ES-I3 (cell line): ENCODE measurements around the gene CCNYL1.

Source experiments
- H3K36me3 ChIP-seq: 2 replicates; pipeline ENCODE4 v1.6.1; 2013; ENCODE audit warnings: mild to moderate bottlenecking, low read length, control low read depth, moderate library complexity; ENCODE audit not compliant: insufficient read depth
- H3K4me1 ChIP-seq: 2 replicates; pipeline ENCODE4 v1.6.1; 2013; ENCODE audit warnings: mild to moderate bottlenecking, control low read depth, low read length; ENCODE audit not compliant: insufficient read depth
- H3K9ac ChIP-seq: 2 replicates; pipeline ENCODE4 v1.6.1; 2013; ENCODE audit warnings: low read depth, mild to moderate bottlenecking, low read length, moderate library complexity
- H3K9me3 ChIP-seq: 2 replicates; pipeline ENCODE4 v1.6.1; 2013; ENCODE audit warnings: mild to moderate bottlenecking, low read length, moderate library complexity; ENCODE audit not compliant: control insufficient read depth, insufficient read depth

CCNYL1 gene

DNA sequence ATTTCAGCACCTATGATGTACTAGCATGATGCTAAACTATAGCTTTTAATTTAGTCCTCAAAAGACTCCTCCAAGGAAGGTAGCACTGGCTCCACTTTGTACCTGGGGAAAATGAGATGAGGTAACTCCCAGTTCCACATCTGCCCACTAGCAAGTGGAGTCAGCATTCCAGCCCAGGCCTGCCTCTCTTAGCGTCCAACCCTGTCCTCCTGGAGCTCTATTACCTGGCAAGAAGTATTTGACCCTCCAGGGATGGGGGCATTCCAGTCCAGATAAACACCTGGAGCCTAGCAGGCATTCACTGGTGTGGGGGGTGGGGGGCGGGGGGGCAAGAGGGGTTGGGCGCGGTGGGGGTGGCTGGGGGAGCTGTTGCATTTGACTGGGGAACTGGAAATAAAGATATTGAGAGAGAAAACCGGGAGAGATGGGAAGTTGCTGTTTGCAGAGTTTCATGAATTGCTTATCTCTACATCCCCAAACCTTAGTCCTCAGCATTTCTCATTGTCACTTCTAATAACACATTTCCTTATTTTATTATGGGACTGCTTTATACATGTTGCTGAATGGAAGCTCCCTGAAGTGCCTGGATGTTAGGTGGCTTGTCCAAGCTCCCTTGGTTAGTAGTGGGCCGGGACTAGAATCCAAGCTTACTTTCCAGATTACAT, 80.3 kb downstream of the CCNYL1 start:
- no peaks in the 10 kb centered on the region for H3K36me3 ChIP-seq
- no peaks in the 10 kb centered on the region for H3K9me3 ChIP-seq
- no peak overlapping the region for H3K9ac ChIP-seq
- peaks cover 20% of the 10 kb centered on the region for H3K4me1 ChIP-seq

DNA sequence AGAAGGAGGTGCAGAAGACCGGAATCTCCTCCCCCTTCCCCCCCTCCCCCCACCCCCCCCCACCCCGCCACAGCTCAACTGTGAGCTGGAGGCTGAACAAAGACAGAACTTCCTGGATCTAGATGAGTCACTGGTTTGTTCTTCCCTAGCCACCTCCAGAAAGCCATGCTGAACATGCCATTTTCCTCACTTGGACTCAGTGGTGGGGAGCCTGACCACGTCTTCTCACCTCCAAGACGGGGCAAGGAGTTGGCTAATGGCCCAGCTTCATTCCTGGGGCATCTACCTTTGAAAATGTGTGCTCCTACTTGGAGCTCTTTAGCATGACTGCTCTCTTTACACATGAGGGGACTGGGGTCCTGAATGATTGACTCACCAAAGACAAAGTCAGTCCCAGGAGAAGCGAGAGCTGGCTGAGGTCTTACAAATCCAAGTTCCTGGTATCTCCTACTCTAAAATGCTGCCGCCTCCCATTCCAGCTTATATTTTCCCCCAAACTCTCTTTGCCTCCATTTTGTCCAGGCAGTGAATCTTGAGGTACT, 80.9 kb downstream of the CCNYL1 start:
- H3K36me3 ChIP-seq = no peaks in the 10 kb centered on the region
- no peaks in the 10 kb centered on the region for H3K9me3 ChIP-seq
- peaks cover 26% of the 10 kb centered on the region for H3K4me1 ChIP-seq
- H3K9ac ChIP-seq = peak overlapping the region; percentile 32

- H3K9ac ChIP-seq = no peak overlapping the region
- peaks cover 34% of the 10 kb centered on the region for H3K4me1 ChIP-seq
- H3K9me3 ChIP-seq = no peaks in the 10 kb centered on the region
- no peaks in the 10 kb centered on the region for H3K36me3 ChIP-seq
Measured at GRCh38 chr2:207796585-207797350, 85.3 kb downstream of the CCNYL1 start.

- Histone ChIP-seq H3K9ac (no peak overlapping the region), H3K4me1 (peaks cover 38% of the 10 kb centered on the region), H3K9me3 (no peaks in the 10 kb centered on the region), H3K36me3 (no peaks in the 10 kb centered on the region)
Measured at GRCh38 chr2:207801259-207801658, 89.8 kb downstream of the CCNYL1 start.

- Histone ChIP-seq H3K4me1 (peaks cover 27% of the 10 kb centered on the region), H3K36me3 (no peaks in the 10 kb centered on the region), H3K9me3 (no peaks in the 10 kb centered on the region)
Measured at GRCh38 chr2:207802650-207803049, 91.2 kb downstream of the CCNYL1 start.

More at GRCh38 chr2:207802650-207803049, 91.2 kb downstream of the CCNYL1 start:
- no peak overlapping the region for H3K9ac ChIP-seq
